ES-I3 (cell line): ENCODE data around the gene PRSS50.
"Not testable (repeated sequence)": the region's sequence is repeated elsewhere in the genome, so short reads cannot be mapped to it uniquely, and the experiment has no call there.

ENCODE experiments used
- H3K36me3 ChIP-seq: 2 replicates; pipeline ENCODE4 v1.6.1; 2013; ENCODE audit warnings: mild to moderate bottlenecking, low read length, control low read depth, moderate library complexity; ENCODE audit not compliant: insufficient read depth
- H3K4me1 ChIP-seq: 2 replicates; pipeline ENCODE4 v1.6.1; 2013; ENCODE audit warnings: mild to moderate bottlenecking, control low read depth, low read length; ENCODE audit not compliant: insufficient read depth
- H3K9ac ChIP-seq: 2 replicates; pipeline ENCODE4 v1.6.1; 2013; ENCODE audit warnings: low read depth, mild to moderate bottlenecking, low read length, moderate library complexity
- H3K9me3 ChIP-seq: 2 replicates; pipeline ENCODE4 v1.6.1; 2013; ENCODE audit warnings: mild to moderate bottlenecking, low read length, moderate library complexity; ENCODE audit not compliant: control insufficient read depth, insufficient read depth

The PRSS50 gene

DNA sequence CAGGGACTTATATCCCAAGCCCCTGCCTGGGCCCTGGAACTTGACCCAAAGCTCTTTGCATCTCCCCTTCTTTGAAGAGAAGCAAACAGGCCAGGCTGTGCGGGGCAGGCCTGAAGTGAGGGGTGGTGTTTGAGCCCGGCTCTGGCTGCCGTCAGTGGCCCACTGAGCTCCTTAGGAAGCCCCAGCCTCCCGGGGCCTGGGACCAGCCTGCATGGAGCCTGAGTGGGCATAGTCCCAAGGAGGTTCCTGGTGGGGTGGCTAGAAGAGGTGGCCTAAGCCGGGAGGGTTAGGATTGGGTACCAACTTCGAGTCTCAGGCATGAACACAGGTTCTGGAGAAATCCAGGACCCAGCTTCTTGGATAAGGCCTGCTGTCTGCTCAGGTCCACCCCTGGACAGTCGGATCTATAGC lies 10.1 kb downstream of the PRSS50 start:
- H3K36me3 ChIP-seq, result no peaks in the 10 kb centered on the region
- no peaks in the 10 kb centered on the region for H3K9me3 ChIP-seq
- H3K9ac ChIP-seq, result no peak overlapping the region
- peaks cover 18% of the 10 kb centered on the region for H3K4me1 ChIP-seq

DNA sequence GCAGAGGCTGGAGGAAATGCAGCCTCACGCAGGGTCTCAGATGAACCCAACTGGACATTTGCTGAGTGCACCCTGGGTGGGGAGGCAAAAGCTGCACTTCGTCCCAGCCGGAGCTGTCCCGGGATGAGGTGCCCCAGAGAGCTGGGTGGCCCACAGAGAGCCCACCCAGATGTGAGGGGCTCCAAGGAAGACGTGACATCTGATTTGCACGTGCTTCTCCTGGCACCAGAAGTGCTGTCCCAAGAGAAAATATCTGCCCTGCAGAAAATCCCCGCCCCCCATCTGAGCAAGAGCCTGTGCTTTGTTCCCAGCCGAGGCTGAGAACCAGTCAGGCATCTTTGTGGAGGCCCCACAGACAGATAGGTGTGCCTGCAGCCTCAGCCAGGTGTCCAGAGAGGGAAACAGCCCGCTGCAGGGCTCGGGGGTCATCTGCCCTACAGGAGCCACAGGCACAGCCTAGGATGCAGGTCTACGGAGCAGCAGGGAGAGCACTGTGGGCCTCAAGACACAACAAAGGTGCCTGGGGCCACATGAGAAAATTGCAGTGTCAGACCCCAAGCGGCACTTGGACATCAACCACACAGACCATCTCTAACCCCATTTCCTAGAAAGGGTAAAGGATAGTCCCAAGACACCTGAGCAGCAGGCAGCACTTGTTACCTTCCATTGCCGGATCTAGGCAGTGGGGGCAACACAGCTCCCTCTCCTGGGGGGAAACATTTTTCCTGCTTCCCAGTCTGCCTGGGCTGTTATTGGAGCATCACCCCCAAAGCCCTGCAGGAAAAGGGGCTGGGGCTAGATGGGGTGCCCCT lies 10.7 kb downstream of the PRSS50 start:
- H3K4me1 ChIP-seq, result peaks cover 18% of the 10 kb centered on the region
- no peak overlapping the region for H3K9ac ChIP-seq
- no peaks in the 10 kb centered on the region for H3K9me3 ChIP-seq
- no peaks in the 10 kb centered on the region for H3K36me3 ChIP-seq

DNA sequence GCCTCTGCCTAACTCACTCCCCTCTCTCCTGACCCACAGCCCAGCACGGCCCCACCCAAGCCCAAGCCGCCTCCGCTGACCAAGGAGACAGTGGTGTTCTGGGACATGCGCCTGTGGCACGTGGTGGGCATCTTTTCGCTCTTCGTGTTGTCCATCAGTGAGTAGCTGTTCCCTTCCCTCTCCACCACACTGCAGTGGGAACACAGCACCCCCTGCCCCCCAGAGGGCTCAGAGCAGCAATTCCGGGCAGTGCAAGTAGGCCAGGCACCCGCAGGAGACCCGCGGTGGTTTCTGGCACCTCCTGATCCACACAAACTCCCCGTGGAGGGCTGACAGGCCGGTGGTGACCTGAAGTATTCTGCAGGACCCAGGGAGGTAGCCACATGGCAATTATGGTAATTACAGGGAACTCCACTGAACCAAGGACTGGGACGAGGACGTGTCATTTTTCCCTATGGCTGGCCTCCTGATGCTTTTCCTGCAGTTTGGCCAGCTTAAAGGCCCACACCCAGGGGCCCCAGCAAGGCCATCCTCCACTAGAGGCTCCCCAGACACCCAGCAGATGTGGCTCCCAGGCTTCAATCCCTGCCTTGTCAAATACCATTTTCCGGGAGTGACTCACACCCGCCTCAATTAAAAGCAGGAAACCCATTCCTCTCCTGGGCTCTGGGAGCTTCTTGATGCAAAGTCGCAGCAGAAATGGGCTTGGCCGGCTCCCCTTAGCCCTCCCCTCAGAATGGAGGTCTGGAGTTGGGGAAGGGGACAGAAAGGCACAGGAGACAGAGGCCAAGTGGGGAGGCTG lies 11.7 kb downstream of the PRSS50 start:
- Histone ChIP-seq H3K36me3 (no peaks in the 10 kb centered on the region), H3K4me1 (peaks cover 22% of the 10 kb centered on the region), H3K9ac (no peak overlapping the region), H3K9me3 (no peaks in the 10 kb centered on the region)

DNA sequence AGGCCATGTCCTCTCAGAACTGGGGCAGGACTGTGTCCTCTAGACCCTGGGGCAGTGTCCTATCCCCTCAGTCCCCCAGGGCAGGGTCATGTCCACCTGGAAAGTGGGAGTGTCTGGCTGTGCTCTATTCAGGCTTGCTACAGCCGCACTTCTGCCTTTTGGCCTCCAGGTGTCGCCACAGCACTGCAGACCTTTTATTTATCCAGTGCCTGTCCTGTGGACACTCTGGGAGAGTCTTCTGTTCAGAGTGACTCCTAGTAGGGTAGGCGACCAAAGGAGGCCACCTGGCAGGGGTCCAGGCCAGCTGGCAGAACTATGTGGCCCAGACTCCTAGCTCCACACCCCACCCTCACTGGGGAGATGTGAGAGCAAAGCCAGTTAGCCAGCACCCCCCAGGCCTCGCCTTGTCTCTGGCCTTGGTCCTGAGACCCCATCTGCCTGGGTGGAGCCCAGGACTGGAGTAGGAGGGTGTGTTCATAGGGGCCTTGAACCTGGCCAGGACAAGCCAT lies 12.6 kb downstream of the PRSS50 start:
- Histone ChIP-seq H3K9me3 (no peaks in the 10 kb centered on the region), H3K4me1 (peaks cover 22% of the 10 kb centered on the region), H3K36me3 (no peaks in the 10 kb centered on the region), H3K9ac (no peak overlapping the region)

DNA sequence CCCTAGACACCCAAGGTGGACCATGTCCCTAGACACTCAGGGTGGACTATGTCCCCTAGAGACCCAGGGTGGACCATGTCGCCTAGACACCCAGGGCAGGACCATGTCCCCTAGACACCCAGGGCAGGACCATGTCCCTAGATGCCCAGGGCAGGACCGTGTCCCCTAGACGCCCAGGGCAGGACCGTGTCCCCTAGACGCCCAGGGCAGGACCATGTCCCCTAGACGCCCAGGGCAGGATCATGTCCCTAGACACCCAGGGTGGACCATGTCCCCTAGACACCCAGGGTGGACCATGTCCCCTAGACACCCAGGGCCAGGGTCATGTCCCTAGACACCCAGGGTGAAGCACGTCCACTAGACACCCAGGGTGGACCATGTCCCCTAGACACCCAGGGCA lies 13.3 kb downstream of the PRSS50 start:
- H3K36me3 ChIP-seq, H3K9ac ChIP-seq, H3K9me3 ChIP-seq: not testable (repeated sequence)
- peaks cover 22% of the 10 kb centered on the region for H3K4me1 ChIP-seq

DNA sequence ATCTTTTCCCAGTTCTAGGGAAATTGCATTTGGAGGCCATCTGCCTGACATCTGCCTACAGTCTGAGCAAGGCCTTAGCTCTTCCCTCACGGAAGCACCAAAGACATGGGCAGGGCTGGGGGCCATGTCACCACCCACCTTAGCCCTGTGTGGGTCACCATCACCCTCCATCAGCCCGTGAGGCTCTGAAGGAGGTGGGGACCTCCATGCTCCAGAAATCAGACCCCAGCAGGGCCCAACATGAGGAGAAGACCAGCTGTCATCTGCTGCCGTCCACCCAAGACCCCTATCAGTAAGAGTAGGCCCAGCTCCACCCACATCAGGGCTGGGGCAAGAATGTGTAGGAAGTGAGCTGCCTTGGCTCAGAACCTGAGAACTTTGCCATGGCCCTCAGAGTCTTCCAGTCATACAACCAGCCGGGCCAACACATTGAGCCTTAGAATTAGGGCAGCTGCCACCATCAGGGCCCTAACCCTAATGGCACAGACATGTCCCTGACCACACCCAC lies 14.6 kb downstream of the PRSS50 start:
- Histone ChIP-seq H3K36me3 (no peaks in the 10 kb centered on the region), H3K9ac (no peak overlapping the region), H3K4me1 (peaks cover 22% of the 10 kb centered on the region), H3K9me3 (no peaks in the 10 kb centered on the region)

DNA sequence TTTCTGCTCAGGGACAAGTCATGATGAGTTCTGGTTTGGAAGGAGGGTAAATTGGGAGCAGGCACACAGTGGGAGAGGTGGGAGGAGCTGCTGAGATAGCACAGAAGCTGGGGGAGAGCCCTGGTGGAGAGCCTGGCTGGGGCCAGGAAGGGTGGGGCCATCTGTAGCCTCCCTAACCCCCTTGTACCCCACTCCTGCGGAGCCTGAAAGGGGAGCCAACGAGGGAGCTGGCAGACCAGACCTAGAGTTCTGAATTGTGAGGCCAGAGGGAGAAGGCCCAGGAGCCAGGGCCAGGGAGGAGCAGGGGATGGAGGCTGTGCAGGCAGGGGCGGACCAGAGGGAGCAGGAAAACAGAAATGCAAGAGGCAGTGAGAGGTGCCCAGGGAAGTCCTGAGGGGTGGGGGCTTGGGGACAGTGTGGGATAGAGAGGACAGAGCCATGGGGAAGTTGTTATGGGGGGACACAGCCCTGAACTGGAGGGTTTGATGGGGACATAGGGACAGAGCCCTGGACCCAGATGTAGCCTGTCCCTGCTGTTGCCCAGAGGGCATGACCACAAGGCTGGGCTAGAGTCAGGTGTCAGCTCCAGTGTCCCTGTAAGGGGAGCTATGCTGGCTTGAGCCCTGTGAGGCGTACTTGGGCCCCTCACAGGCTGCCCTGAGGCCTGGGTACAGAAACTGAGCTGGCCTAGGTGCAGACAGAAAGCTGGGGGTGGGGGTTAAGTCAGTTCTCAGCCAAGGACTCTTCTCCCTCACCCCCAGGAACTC lies 15.2 kb downstream of the PRSS50 start:
- Histone ChIP-seq H3K9me3 (no peaks in the 10 kb centered on the region), H3K9ac (no peak overlapping the region), H3K36me3 (no peaks in the 10 kb centered on the region), H3K4me1 (peaks cover 22% of the 10 kb centered on the region)

DNA sequence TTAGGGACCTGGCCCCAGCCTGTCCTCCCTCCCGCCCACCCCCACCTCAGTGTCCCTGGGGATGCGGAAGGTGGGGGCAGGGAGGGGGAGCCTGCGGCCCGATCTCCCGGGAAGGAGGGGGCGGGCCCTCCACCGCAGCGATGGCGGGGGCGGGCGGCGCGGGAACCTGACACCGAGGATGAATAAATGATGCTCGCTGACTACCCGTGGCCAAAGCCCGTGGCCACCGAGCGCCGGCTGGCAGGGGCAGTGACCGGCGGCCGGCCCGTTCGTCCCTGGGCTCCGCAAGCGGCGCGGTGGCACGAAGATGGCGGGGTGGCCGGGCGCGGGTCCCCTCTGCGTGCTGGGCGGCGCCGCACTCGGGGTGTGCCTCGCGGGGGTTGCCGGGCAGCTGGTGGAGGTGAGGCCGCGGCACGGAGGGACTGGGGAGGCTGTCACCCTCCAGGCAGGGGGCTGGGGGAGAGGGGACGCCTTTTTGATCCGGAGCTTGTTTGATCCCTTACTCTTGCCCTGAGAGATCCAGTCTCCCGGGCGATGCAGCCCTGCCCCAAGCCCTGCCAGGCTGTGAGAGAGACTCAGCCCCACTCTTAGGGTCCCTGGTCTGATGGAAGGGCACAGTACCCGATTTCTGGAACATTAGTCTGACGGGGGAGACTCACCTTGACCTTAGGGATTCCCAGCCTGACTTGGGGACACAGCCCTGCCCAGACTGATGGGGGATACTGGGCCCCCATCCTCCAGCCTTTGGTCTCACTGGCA lies 16.3 kb downstream of the PRSS50 start, which contains the start of gene TMIE:
TMIE (plus strand) TSS at position 212 of the 759 bp plus-strand sequence; CDS start at position 308, 96 bp downstream.
- Histone ChIP-seq H3K4me1 (peaks cover 15% of the 10 kb centered on the region), H3K9ac (peak within 1 kb of the TSS; percentile 23; the same call in 1 of the 2 replicates), H3K9me3 (no peaks in the 10 kb centered on the region), H3K36me3 (no peaks in the 10 kb centered on the region)

DNA sequence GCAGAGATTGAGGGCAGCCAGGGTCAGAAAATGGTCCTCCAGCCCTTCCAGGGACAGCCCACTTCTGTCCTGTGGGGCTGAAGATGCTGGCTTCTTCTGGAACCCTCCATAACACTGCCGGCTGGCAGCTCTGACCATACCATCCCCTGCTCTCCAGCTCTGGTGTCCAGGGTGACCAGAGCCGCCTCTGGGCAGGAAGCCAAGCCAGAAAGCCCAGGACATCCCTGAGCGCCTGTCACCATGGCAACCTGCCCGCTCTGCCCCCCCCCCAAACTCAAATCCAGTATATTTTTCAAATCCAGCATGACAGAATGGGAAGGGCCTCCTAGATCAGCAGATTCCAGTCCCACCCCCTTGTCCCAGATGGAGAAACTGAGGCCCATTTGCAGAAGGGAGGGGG lies 16.9 kb downstream of the PRSS50 start:
- Histone ChIP-seq H3K9me3 (no peaks in the 10 kb centered on the region), H3K36me3 (no peaks in the 10 kb centered on the region), H3K9ac (no peak overlapping the region), H3K4me1 (peaks cover 11% of the 10 kb centered on the region; the same call in 1 of the 2 replicates)

DNA sequence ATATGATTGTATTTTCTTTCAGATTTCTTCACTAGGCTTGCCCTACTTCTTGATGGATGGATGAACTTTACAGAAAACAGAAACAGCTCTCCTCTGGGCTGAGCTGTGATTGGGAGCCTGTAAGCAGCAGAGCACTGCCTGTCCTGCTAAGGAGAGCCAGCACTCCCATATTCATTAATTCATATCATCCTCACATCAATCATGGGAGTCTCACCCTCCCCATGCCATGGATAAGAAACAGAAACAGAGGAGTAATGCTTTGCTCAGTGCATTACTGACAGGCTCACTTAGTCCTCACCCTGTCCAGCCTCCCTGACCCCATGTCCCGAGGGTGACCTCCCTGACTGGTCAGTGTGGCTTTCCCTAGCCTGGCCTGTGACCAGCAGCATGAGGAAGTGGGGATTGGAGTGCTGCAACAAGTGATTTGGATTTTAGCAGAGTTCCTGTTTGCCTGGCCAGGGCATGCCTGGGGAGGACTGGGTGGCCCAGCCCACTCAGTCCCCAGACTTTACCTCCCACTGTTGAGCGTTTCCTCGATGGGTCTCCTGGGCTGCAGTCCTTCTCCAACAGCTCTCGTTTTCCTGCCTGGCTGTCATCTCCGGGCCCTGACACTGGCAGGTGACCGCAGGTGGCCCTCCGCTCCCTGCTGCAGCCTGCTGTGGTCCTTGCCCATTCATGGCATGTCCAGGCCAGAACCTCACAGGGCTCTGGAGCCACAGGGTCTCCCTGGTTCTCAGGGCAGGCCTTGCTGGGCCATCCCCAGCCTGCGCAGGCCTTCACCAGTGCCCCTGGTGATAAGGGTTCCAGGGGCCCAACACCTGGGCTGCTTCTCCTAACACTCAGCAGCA lies 17.8 kb downstream of the PRSS50 start:
- Histone ChIP-seq H3K9ac (no peak overlapping the region), H3K9me3 (no peaks in the 10 kb centered on the region), H3K36me3 (no peaks in the 10 kb centered on the region), H3K4me1 (peaks cover 5% of the 10 kb centered on the region; the same call in 1 of the 2 replicates)

DNA sequence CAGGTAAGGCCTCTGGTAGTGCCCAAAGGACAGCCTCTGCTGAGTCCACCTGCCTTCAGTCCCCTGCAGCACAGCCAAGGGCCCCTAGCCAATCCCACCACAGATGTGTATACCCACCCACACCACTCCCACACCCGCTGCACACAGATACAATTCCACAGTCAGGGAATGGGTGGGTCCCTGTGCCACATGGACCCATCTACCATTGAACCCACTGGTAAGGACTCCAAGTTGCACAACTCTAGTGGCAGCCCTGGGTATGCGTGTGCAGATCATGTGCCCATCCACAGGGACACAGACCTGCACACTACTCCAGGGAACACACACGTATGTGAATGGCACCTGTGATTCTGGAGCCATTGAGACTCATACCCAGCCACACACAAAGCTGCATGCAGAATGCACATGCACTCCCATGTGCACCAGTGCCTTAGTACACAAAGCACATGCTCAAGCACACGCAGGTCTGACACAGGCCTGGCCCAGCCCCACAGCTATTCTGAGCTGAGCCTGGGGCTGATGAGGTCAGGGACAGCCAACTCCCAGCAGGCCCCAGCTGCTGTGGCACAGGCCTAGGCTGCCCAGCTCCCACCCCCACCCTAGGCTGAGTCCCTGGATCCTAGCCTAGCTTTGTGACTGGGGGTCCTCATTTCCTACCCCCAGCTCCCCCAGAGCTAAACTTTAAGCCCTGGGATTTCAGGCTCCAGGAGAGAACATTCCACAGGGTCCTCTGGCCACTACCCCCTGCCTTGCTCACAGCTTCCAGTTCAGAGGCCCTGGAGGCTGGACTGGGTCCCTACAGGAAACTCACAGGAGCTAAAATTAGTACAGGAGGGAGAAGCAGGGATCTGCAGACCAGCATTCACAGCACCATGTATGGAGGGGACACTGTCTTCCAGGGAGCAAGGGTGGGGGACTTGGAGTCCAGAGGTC lies 21.4 kb downstream of the PRSS50 start:
- Histone ChIP-seq H3K4me1 (peaks cover 9% of the 10 kb centered on the region; the same call in 1 of the 2 replicates), H3K9me3 (no peaks in the 10 kb centered on the region), H3K9ac (no peak overlapping the region), H3K36me3 (no peaks in the 10 kb centered on the region)
